ENCODE results near the gene CGN.

Gene CGN

GRCh38 chr1:151539321-151540020 lies 28.3 kb downstream of the CGN start:
- TF ChIP-seq CTCF (conservative IDR thresholded peaks at IDR 0.05; ENCODE audit: low read length), result no peak
- DNase-seq (ENCODE audit: low read depth), result peak; percentile 80
- H3K4me3 ChIP-seq (ENCODE audit: low read length), result peak overlapping the region; percentile 84

GRCh38 chr1:151540021-151540981 lies 29.1 kb downstream of the CGN start, which contains the start of gene TUFT1:
TSS of gene TUFT1 (plus strand) at chr1:151540309. CDS start at chr1:151540367, 58 bp downstream.
- peak within 1 kb of the TSS; percentile 84 for H3K4me3 ChIP-seq (ENCODE audit: low read length)
- TF ChIP-seq CTCF (conservative IDR thresholded peaks at IDR 0.05; ENCODE audit: low read length), result no peak
- DNase-seq (ENCODE audit: low read depth), result peak; percentile 83

GRCh38 chr1:151540982-151541377 lies 29.8 kb downstream of the CGN start:
- peak overlapping the region; percentile 84 for H3K4me3 ChIP-seq (ENCODE audit: low read length)
- no peak for DNase-seq (ENCODE audit: low read depth)
- TF ChIP-seq CTCF (conservative IDR thresholded peaks at IDR 0.05; ENCODE audit: low read length), result no peak

GRCh38 chr1:151541752-151542151 lies 30.6 kb downstream of the CGN start:
- no peak for TF ChIP-seq CTCF (conservative IDR thresholded peaks at IDR 0.05; ENCODE audit: low read length)
- H3K4me3 ChIP-seq (ENCODE audit: low read length), result peak overlapping the region; percentile 84
- DNase-seq (ENCODE audit: low read depth), result no peak

- DNase-seq (ENCODE audit: low read depth), result peak; percentile 98
- no peak for TF ChIP-seq CTCF (conservative IDR thresholded peaks at IDR 0.05; ENCODE audit: low read length)
These were observed 31.5 kb downstream of the CGN start for GRCh38 chr1:151542710-151543129.

GRCh38 chr1:151545542-151545941 lies 34.4 kb downstream of the CGN start:
- H3K4me3 ChIP-seq (ENCODE audit: low read length), result no peak overlapping the region
- DNase-seq (ENCODE audit: low read depth), result no peak
- TF ChIP-seq CTCF (conservative IDR thresholded peaks at IDR 0.05; ENCODE audit: low read length), result no peak

More at GRCh38 chr1:151542710-151543129, 31.5 kb downstream of the CGN start:
- H3K4me3 ChIP-seq (ENCODE audit: low read length), result no peak overlapping the region; the same call in 1 of the 2 replicates
